Lung microvascular endothelial cell (primary cell): ENCODE results near the gene PNCK. TPM values are rescaled to one million over a fixed set of nuclear protein-coding genes. Genes with fewer than 3 reads are reported as not detected.
A peak's percentile ranks its signal among the peaks of the same experiment; 100 is the strongest.
"Not testable (repeated sequence)": the region's sequence is repeated elsewhere in the genome, so short reads cannot be mapped to it uniquely, and the experiment has no call there.

Experiments
- DNase-seq, 2 donors: peaks; one replicate each; pipeline versions ENCODE4 v3.0.0 to v3.0.0-alpha.2; 2010; ENCODE audit warnings: low read depth in 2 of 2
- total RNA-seq: library from RNA; depleted of rRNA; stranded (reverse); fragments of >200 nt; gene quantifications from 2 replicates; pipeline ENCODE4 v1.2.1, GENCODE V29; 2014

The PNCK gene
- total RNA-seq, 1 donor from 2014 or later: not detected

GRCh38 chrX:153699210-153699783 lies 25.7 kb upstream of the PNCK start:
- not testable (repeated sequence) for DNase-seq

- no peak for DNase-seq
Observed at GRCh38 chrX:153697924-153698865, 24.6 kb upstream of the PNCK start.

GRCh38 chrX:153696986-153697722 lies 23.5 kb upstream of the PNCK start:
- not testable (repeated sequence) for DNase-seq

- DNase-seq: not testable (repeated sequence)
Observed at GRCh38 chrX:153696538-153696937, 22.9 kb upstream of the PNCK start.

- no peak for DNase-seq
Observed at GRCh38 chrX:153696100-153696499, 22.5 kb upstream of the PNCK start.

GRCh38 chrX:153694687-153695270 lies 21.2 kb upstream of the PNCK start:
- DNase-seq: no peak

- not testable (repeated sequence) for DNase-seq
Observed at GRCh38 chrX:153694256-153694655, 20.6 kb upstream of the PNCK start.

- no peak for DNase-seq
Observed at GRCh38 chrX:153693216-153694086, 19.8 kb upstream of the PNCK start.

- DNase-seq: no peak
Observed at GRCh38 chrX:153692611-153693156, 19.1 kb upstream of the PNCK start.

- DNase-seq: no peak
Observed at GRCh38 chrX:153692003-153692402, 18.4 kb upstream of the PNCK start.

GRCh38 chrX:153691032-153691827 lies 17.6 kb upstream of the PNCK start:
- not testable (repeated sequence) for DNase-seq

- no peak for DNase-seq
Observed at GRCh38 chrX:153690466-153690865, 16.9 kb upstream of the PNCK start.

- no peak for DNase-seq
Observed at GRCh38 chrX:153689654-153690465, 16.2 kb upstream of the PNCK start.

- DNase-seq: peak in 1 of 2 donors; percentile 37
Observed at GRCh38 chrX:153688911-153689590, 15.4 kb upstream of the PNCK start.

- DNase-seq: no peak
Observed at GRCh38 chrX:153688506-153688905, 14.9 kb upstream of the PNCK start.

- DNase-seq: no peak
Observed at GRCh38 chrX:153688071-153688470, 14.5 kb upstream of the PNCK start.

- peak; percentile 52 to 66 for DNase-seq
Observed at GRCh38 chrX:153687121-153688039, 13.8 kb upstream of the PNCK start, which contains the start of gene SLC6A8. Gene SLC6A8 (plus strand): TSS chrX:153687926. CDS start chrX:153688575, 649 bp downstream.
